GM23338 (cell line): ENCODE results near the gene NHEJ1. TPM values are rescaled to one million over a fixed set of nuclear protein-coding genes. Genes with fewer than 3 reads are reported as not detected.

Experiments used
- ATAC-seq: fragments of 200-7000 bp; cut with Tn5 transposase; 3 replicates; pipeline ENCODE4 v1.9.1; 2020
- DNase-seq: peaks from one replicate; pipeline ENCODE4 v3.0.0-alpha.2; 2015; ENCODE audit warnings: low spot score
- H2AFZ ChIP-seq: fragments of 200-600 bp; sonication (generic); 2 replicates; pipeline ENCODE4 v1.8.0; 2016; ENCODE audit warnings: antibody characterized with exemption, mild to moderate bottlenecking, moderate library complexity
- H3F3A ChIP-seq: fragments of 200-600 bp; sonication (generic); replicated peaks from 2 replicates; pipeline ENCODE4 v1.8.0; 2017; ENCODE audit warnings: antibody characterized with exemption, mixed run types, low read depth
- H3K27ac ChIP-seq: fragments of 200-600 bp; sonication (generic); 2 replicates; pipeline ENCODE4 v1.6.1; 2016; ENCODE audit warnings: low read depth
- H3K27me3 ChIP-seq: fragments of 200-600 bp; sonication (generic); 2 replicates; pipeline ENCODE4 v1.8.0; 2016; ENCODE audit warnings: mild to moderate bottlenecking, mixed run types, moderate library complexity; ENCODE audit not compliant: insufficient read depth
- H3K36me3 ChIP-seq: fragments of 200-600 bp; sonication (generic); 2 replicates; pipeline ENCODE4 v1.8.0; 2016; ENCODE audit warnings: mild to moderate bottlenecking; ENCODE audit not compliant: insufficient read depth
- H3K4me1 ChIP-seq: fragments of 200-600 bp; sonication (generic); 2 replicates; pipeline ENCODE4 v1.8.0; 2016; ENCODE audit warnings: mild to moderate bottlenecking, moderate library complexity; ENCODE audit not compliant: insufficient read depth
- H3K4me2 ChIP-seq: fragments of 200-600 bp; sonication (generic); 2 replicates; pipeline ENCODE4 v1.7.1; 2017; ENCODE audit warnings: mixed run types
- H3K4me3 ChIP-seq: fragments of 200-600 bp; sonication (generic); 2 replicates; pipeline ENCODE4 v1.6.1; 2016; ENCODE audit warnings: mixed run types
- H3K79me2 ChIP-seq: fragments of 200-600 bp; sonication (generic); replicated peaks from 2 replicates; pipeline ENCODE4 v1.8.0; 2017; ENCODE audit warnings: mild to moderate bottlenecking; ENCODE audit not compliant: insufficient read depth
- H3K9me2 ChIP-seq: fragments of 200-600 bp; sonication (generic); 2 replicates; pipeline ENCODE4 v1.8.0; 2017; ENCODE audit not compliant: insufficient read depth
- H4K20me1 ChIP-seq: fragments of 200-600 bp; sonication (generic); replicated peaks from 2 replicates; pipeline ENCODE4 v1.8.0; 2017; ENCODE audit warnings: mild to moderate bottlenecking; ENCODE audit not compliant: insufficient read depth
- H3K27ac Mint-ChIP-seq: 2 replicates; pipeline ENCODE4 v1.8.0; 2020; ENCODE audit warnings: inconsistent platforms, mild to moderate bottlenecking, moderate library complexity, mixed read lengths
- H3K27me3 Mint-ChIP-seq: 3 replicates; pipeline ENCODE4 v1.8.0; 2022; ENCODE audit warnings: low read depth, mild to moderate bottlenecking, moderate library complexity, mixed read lengths, inconsistent platforms; ENCODE audit not compliant: insufficient read depth, poor library complexity
- H3K36me3 Mint-ChIP-seq: 3 replicates; pipeline ENCODE4 v1.8.0; 2021; ENCODE audit warnings: low read depth, mild to moderate bottlenecking, inconsistent platforms, moderate library complexity, mixed read lengths
- H3K4me1 Mint-ChIP-seq: 3 replicates; pipeline ENCODE4 v1.8.0; 2020; ENCODE audit warnings: mild to moderate bottlenecking, inconsistent platforms, mixed read lengths
- H3K4me3 Mint-ChIP-seq: 3 replicates; pipeline ENCODE4 v1.8.0; 2021; ENCODE audit warnings: moderate library complexity, mild to moderate bottlenecking, inconsistent platforms, mixed read lengths
- H3K9me3 Mint-ChIP-seq: 3 replicates; pipeline ENCODE4 v1.8.0; 2020; ENCODE audit warnings: moderate library complexity, mild to moderate bottlenecking, inconsistent platforms, mixed read lengths
- CREB1 ChIP-seq: fragments of 250-450 bp; sonication (Bioruptor Pico); IDR thresholded peaks from 2 replicates; pipeline ENCODE4 v1.5.0; 2020; ENCODE audit warnings: low read depth, mild to moderate bottlenecking, moderate library complexity
- EZH2phosphoT487 ChIP-seq: fragments of 200-600 bp; sonication (generic); IDR thresholded peaks from one replicate; pipeline ENCODE4 v1.8.1; 2018; ENCODE audit warnings: antibody characterized with exemption; ENCODE audit not compliant: unreplicated experiment
- JUNB ChIP-seq: IDR thresholded peaks from one replicate; pipeline ENCODE4 v1.6.1; 2016; ENCODE audit warnings: antibody characterized with exemption; ENCODE audit not compliant: unreplicated experiment
- POLR2AphosphoS5 ChIP-seq: IDR thresholded peaks from 2 replicates; pipeline ENCODE4 v1.6.1; 2016; ENCODE audit warnings: antibody characterized with exemption, low read depth
- ZNF114 ChIP-seq: fragments of 250-450 bp; sonication (Bioruptor Pico); IDR thresholded peaks from 2 replicates; pipeline ENCODE4 v1.5.0; 2020; ENCODE audit warnings: mild to moderate bottlenecking, moderate library complexity
- ZNF331 ChIP-seq: fragments of 250-450 bp; sonication (Bioruptor Pico); IDR thresholded peaks from 2 replicates; pipeline ENCODE4 v1.5.0; 2020; ENCODE audit warnings: low read depth, mild to moderate bottlenecking, moderate library complexity
- polyA plus RNA-seq: library from polyadenylated mRNA; unstranded; fragments of >200 nt; fragmentation: Nextera tagmentation; extraction: Ambion mirVana; gene quantifications from 2 replicates; pipeline ENCODE4 v1.2.1, GENCODE V29; 2016
- total RNA-seq: library from RNA; depleted of rRNA; stranded (reverse); fragments of >200 nt; shearing (Covaris generic); gene quantifications from 2 replicates; pipeline ENCODE4 v1.2.3, GENCODE V29; 2014
- TF ChIP-seq, protein P1 (sequence below): IDR thresholded peaks from one replicate; pipeline ENCODE4 v1.6.1; 2018; ENCODE audit warnings: antibody characterized with exemption; ENCODE audit not compliant: unreplicated experiment
- TF ChIP-seq, protein P2 (sequence below): IDR thresholded peaks from 2 replicates; pipeline ENCODE4 v1.6.1; 2016; ENCODE audit warnings: antibody characterized with exemption
- TF ChIP-seq, protein P3 (sequence below), 2 experiments: fragments of 200-600 bp in 1 of 2; sonication (generic) in 1 of 2; conservative IDR thresholded peaks; 2 replicates each; pipeline versions ENCODE4 v1.5.1 to v1.6.1; 2016 to 2017; ENCODE audit warnings: antibody characterized with exemption in 2 of 2, low read depth in 2 of 2, mild to moderate bottlenecking in 2 of 2, moderate library complexity in 1 of 2
- TF ChIP-seq, protein P4 (sequence below): fragments of 250-450 bp; sonication (Bioruptor Pico); IDR thresholded peaks from 2 replicates; pipeline ENCODE4 v1.5.0; 2020; ENCODE audit warnings: mild to moderate bottlenecking, moderate library complexity

The NHEJ1 gene
- total and polyA plus RNA-seq, 2 experiments from 2014 or later, result 19.6 to 30.6 TPM

DNA sequence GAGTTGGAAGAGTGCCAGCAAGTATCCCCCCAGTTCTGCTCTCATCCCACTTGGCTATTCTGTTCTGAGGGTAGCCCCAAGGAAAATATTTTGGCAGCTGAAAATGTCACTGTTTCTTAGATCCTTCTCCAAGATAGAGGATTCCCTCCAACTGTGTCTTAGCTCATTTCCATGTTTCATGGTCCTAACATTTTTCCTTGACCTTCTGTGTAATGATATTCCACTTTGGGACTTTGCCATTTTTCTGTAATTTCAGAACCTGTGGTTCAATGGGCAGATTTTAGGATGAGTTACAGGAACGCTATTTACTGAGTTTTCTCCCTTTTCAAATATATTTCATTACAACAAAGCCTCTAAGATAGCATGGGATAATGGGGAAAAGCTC is 34.7 kb downstream of the NHEJ1 start (continued):
- TF ChIP-seq, protein P1, sequence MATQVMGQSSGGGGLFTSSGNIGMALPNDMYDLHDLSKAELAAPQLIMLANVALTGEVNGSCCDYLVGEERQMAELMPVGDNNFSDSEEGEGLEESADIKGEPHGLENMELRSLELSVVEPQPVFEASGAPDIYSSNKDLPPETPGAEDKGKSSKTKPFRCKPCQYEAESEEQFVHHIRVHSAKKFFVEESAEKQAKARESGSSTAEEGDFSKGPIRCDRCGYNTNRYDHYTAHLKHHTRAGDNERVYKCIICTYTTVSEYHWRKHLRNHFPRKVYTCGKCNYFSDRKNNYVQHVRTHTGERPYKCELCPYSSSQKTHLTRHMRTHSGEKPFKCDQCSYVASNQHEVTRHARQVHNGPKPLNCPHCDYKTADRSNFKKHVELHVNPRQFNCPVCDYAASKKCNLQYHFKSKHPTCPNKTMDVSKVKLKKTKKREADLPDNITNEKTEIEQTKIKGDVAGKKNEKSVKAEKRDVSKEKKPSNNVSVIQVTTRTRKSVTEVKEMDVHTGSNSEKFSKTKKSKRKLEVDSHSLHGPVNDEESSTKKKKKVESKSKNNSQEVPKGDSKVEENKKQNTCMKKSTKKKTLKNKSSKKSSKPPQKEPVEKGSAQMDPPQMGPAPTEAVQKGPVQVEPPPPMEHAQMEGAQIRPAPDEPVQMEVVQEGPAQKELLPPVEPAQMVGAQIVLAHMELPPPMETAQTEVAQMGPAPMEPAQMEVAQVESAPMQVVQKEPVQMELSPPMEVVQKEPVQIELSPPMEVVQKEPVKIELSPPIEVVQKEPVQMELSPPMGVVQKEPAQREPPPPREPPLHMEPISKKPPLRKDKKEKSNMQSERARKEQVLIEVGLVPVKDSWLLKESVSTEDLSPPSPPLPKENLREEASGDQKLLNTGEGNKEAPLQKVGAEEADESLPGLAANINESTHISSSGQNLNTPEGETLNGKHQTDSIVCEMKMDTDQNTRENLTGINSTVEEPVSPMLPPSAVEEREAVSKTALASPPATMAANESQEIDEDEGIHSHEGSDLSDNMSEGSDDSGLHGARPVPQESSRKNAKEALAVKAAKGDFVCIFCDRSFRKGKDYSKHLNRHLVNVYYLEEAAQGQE, result no peak
- TF ChIP-seq POLR2AphosphoS5, result no peak
- TF ChIP-seq, protein P2, sequence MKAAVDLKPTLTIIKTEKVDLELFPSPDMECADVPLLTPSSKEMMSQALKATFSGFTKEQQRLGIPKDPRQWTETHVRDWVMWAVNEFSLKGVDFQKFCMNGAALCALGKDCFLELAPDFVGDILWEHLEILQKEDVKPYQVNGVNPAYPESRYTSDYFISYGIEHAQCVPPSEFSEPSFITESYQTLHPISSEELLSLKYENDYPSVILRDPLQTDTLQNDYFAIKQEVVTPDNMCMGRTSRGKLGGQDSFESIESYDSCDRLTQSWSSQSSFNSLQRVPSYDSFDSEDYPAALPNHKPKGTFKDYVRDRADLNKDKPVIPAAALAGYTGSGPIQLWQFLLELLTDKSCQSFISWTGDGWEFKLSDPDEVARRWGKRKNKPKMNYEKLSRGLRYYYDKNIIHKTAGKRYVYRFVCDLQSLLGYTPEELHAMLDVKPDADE, result no peak
- no peak for TF ChIP-seq CREB1 (CRISPR knock-in tag)
- TF ChIP-seq ZNF114 (CRISPR knock-in tag), result no peak
- TF ChIP-seq JUNB, result no peak
- no peak for TF ChIP-seq EZH2phosphoT487
- TF ChIP-seq, protein P3, sequence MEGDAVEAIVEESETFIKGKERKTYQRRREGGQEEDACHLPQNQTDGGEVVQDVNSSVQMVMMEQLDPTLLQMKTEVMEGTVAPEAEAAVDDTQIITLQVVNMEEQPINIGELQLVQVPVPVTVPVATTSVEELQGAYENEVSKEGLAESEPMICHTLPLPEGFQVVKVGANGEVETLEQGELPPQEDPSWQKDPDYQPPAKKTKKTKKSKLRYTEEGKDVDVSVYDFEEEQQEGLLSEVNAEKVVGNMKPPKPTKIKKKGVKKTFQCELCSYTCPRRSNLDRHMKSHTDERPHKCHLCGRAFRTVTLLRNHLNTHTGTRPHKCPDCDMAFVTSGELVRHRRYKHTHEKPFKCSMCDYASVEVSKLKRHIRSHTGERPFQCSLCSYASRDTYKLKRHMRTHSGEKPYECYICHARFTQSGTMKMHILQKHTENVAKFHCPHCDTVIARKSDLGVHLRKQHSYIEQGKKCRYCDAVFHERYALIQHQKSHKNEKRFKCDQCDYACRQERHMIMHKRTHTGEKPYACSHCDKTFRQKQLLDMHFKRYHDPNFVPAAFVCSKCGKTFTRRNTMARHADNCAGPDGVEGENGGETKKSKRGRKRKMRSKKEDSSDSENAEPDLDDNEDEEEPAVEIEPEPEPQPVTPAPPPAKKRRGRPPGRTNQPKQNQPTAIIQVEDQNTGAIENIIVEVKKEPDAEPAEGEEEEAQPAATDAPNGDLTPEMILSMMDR (conservative IDR thresholded peaks at IDR 0.05; ENCODE audit: low read depth in 2 of 2), result no peak

DNA sequence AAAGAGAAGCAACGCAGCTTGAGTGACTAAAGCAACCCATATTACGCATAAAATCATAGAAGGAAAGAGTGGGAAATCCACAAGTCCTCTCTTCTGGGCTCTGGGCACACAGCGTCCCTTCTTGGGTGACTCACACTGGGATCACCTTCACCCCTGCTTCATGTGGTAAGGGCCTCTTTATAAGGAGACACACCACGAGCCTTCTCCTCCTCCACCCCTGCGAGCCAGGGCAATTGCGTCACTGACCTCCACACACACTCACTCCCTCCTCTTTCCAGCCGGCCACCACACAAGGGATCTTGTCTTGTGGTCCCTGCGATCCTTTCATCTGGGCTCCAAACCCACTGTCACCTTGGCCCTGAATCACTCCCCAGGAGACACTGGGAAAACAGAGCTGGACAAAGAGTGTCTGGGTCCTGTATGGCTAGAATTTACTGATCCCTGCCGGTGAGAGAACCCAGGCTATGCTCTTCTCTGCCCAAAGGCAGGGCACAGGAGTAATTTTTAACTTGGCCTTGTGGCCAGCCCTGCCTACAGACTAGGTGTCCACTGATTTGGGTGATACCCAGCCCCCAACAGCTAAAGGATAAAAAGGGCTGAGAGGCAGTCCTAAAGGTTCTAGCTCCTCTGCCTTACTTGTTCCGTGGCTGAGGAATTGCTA is 35.3 kb downstream of the NHEJ1 start:
- Histone ChIP-seq H3K4me1 (peaks cover 10% of the 10 kb centered on the region; the same call in 1 of the 2 replicates), H3K4me3 (no peak overlapping the region), H3K36me3 (no peaks in the 10 kb centered on the region), H4K20me1 (peaks cover 6% of the 10 kb centered on the region; the same call in 1 of the 2 replicates), H3K4me2 (no peak overlapping the region), H3K27me3 (no peaks in the 10 kb centered on the region), H3K79me2 (no peaks in the 10 kb centered on the region), H3K27ac (no peak overlapping the region), H3K9me2 (no peaks in the 10 kb centered on the region), H3F3A (no peaks in the 10 kb centered on the region), H2AFZ (no peak overlapping the region)
- ATAC-seq, result no peak
- Mint-ChIP-seq H3K9me3 (no peaks in the 10 kb centered on the region), H3K27me3 (peaks cover 3% of the 10 kb centered on the region), H3K4me3 (no peak overlapping the region), H3K27ac (no peak overlapping the region), H3K4me1 (peaks cover 20% of the 10 kb centered on the region; the same call in 2 of the 3 replicates), H3K36me3 (no peaks in the 10 kb centered on the region)
- DNase-seq, result no peak
- TF ChIP-seq JUNB (no peak), ZNF331 (CRISPR knock-in tag) (no peak), CREB1 (CRISPR knock-in tag) (no peak), ZNF114 (CRISPR knock-in tag) (no peak), EZH2phosphoT487 (no peak)
- TF ChIP-seq, protein P4, sequence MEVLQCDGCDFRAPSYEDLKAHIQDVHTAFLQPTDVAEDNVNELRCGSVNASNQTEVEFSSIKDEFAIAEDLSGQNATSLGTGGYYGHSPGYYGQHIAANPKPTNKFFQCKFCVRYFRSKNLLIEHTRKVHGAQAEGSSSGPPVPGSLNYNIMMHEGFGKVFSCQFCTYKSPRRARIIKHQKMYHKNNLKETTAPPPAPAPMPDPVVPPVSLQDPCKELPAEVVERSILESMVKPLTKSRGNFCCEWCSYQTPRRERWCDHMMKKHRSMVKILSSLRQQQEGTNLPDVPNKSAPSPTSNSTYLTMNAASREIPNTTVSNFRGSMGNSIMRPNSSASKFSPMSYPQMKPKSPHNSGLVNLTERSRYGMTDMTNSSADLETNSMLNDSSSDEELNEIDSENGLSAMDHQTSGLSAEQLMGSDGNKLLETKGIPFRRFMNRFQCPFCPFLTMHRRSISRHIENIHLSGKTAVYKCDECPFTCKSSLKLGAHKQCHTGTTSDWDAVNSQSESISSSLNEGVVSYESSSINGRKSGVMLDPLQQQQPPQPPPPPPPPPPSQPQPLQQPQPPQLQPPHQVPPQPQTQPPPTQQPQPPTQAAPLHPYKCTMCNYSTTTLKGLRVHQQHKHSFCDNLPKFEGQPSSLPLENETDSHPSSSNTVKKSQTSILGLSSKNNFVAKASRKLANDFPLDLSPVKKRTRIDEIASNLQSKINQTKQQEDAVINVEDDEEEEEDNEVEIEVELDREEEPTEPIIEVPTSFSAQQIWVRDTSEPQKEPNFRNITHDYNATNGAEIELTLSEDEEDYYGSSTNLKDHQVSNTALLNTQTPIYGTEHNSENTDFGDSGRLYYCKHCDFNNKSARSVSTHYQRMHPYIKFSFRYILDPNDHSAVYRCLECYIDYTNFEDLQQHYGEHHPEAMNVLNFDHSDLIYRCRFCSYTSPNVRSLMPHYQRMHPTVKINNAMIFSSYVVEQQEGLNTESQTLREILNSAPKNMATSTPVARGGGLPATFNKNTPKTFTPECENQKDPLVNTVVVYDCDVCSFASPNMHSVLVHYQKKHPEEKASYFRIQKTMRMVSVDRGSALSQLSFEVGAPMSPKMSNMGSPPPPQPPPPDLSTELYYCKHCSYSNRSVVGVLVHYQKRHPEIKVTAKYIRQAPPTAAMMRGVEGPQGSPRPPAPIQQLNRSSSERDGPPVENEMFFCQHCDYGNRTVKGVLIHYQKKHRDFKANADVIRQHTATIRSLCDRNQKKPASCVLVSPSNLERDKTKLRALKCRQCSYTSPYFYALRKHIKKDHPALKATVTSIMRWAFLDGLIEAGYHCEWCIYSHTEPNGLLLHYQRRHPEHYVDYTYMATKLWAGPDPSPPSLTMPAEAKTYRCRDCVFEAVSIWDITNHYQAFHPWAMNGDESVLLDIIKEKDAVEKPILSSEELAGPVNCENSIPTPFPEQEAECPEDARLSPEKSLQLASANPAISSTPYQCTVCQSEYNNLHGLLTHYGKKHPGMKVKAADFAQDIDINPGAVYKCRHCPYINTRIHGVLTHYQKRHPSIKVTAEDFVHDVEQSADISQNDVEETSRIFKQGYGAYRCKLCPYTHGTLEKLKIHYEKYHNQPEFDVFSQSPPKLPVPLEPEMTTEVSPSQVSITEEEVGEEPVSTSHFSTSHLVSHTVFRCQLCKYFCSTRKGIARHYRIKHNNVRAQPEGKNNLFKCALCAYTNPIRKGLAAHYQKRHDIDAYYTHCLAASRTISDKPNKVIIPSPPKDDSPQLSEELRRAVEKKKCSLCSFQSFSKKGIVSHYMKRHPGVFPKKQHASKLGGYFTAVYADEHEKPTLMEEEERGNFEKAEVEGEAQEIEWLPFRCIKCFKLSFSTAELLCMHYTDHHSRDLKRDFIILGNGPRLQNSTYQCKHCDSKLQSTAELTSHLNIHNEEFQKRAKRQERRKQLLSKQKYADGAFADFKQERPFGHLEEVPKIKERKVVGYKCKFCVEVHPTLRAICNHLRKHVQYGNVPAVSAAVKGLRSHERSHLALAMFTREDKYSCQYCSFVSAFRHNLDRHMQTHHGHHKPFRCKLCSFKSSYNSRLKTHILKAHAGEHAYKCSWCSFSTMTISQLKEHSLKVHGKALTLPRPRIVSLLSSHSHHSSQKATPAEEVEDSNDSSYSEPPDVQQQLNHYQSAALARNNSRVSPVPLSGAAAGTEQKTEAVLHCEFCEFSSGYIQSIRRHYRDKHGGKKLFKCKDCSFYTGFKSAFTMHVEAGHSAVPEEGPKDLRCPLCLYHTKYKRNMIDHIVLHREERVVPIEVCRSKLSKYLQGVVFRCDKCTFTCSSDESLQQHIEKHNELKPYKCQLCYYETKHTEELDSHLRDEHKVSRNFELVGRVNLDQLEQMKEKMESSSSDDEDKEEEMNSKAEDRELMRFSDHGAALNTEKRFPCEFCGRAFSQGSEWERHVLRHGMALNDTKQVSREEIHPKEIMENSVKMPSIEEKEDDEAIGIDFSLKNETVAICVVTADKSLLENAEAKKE (CRISPR knock-in tag), result no peak
- TF ChIP-seq, protein P2, result no peak
